HepG2 (cell line): ENCODE measurements around the gene CEP83. TPM values are rescaled to one million over a fixed set of nuclear protein-coding genes. Genes with fewer than 3 reads are reported as not detected.

Source experiments
- ATAC-seq: fragments of 200-7000 bp; cut with Tn5 transposase; 3 replicates; pipeline ENCODE4 v1.9.1; 2020; ENCODE audit warnings: mild to moderate bottlenecking, moderate library complexity
- BruUV-seq: library from RNA; stranded (reverse); fragments of 400-500 nt; replicated peaks from 2 replicates; lab custom pipeline; 2021; lab: Mats Ljungman, UMichigan
- CTCF ChIA-PET: fragments of 300-600 bp; formaldehyde crosslinking; extraction: SDS; loops from one replicate; lab custom pipeline; 2021; ENCODE audit warnings: low total read pairs, inconsistent platforms, low intra/inter-chr PET ratio; lab: Yijun Ruan, JAX
- POLR2A ChIA-PET: fragments of 350-600 bp; sonication (Branson Sonifier 250); formaldehyde crosslinking; loops from one replicate; lab custom pipeline; 2020; ENCODE audit warnings: antibody characterized with exemption, inconsistent platforms; lab: Yijun Ruan, JAX
- DNase-seq: peaks from one replicate; pipeline ENCODE4 v3.0.0-alpha.2; 2015; ENCODE audit warnings: low spot score
- FAIRE-seq: peaks from 3 replicates; lab custom pipeline; 2011; peaks lifted over from hg19 to GRCh38; lab: Jason Lieb, UNC
- H2AFZ ChIP-seq: one replicate; pipeline ENCODE4 v1.6.1; 2011; ENCODE audit warnings: low read length, inconsistent platforms
- H3K27ac ChIP-seq: fragments of 300-600 bp; 3 replicates; pipeline ENCODE4 v1.8.0; 2011; ENCODE audit warnings: mixed run types, mild to moderate bottlenecking, mixed read lengths, low read length, inconsistent platforms; ENCODE audit not compliant: insufficient read depth; ENCODE audit errors: extremely low read length
- H3K27me3 ChIP-seq, 2 experiments: fragments of 200-600 bp in 1 of 2; 2 replicates in 1 of 2; 3 replicates in 1 of 2; pipeline versions ENCODE4 v1.6.0 to v1.8.0; 2011; ENCODE audit warnings: low read length in 2 of 2, mild to moderate bottlenecking in 2 of 2, moderate library complexity in 2 of 2, inconsistent platforms in 1 of 2; ENCODE audit not compliant: insufficient read depth in 2 of 2, control insufficient read depth in 1 of 2
- H3K36me3 ChIP-seq, 2 experiments: fragments of 200-600 bp in 1 of 2; replicated peaks in 1 of 2; 2 replicates in 1 of 2; 3 replicates in 1 of 2; pipeline versions ENCODE4 v1.5.1 to v1.8.0; 2011; ENCODE audit warnings: low read length in 2 of 2, inconsistent platforms in 1 of 2; ENCODE audit not compliant: insufficient read depth in 2 of 2, control insufficient read depth in 1 of 2
- H3K4me1 ChIP-seq: 2 replicates; pipeline ENCODE4 v1.5.1; 2012; ENCODE audit warnings: low read length, inconsistent platforms; ENCODE audit not compliant: insufficient read depth
- H3K4me2 ChIP-seq: 2 replicates; pipeline ENCODE4 v1.6.0; 2011; ENCODE audit warnings: low read depth, low read length, inconsistent platforms
- H3K4me3 ChIP-seq, 3 experiments: fragments of 200-600 bp in 1 of 3; sonication (generic), shearing (Covaris generic) in 1 of 3; replicated peaks in 1 of 3; 2 replicates each; pipeline ENCODE4 v1.5.1; 2011 to 2016; ENCODE audit warnings: low read length in 3 of 3, inconsistent platforms in 2 of 3, low read depth in 2 of 3, mild to moderate bottlenecking in 2 of 3, control low read depth in 1 of 3, mixed read lengths in 1 of 3; ENCODE audit not compliant: insufficient read depth in 1 of 3
- H3K79me2 ChIP-seq: one replicate; pipeline ENCODE4 v1.6.1; 2011; ENCODE audit warnings: low read length, inconsistent platforms; ENCODE audit not compliant: insufficient read depth
- H3K9ac ChIP-seq: 2 replicates; pipeline ENCODE4 v1.6.0; 2011; ENCODE audit warnings: mild to moderate bottlenecking, low read depth, low read length, inconsistent platforms; ENCODE audit not compliant: insufficient read depth
- H3K9me3 ChIP-seq: 2 replicates; pipeline ENCODE4 v1.5.1; 2012; ENCODE audit warnings: mild to moderate bottlenecking, low read length
- H4K20me1 ChIP-seq: 2 replicates; pipeline ENCODE4 v1.6.0; 2011; ENCODE audit warnings: inconsistent platforms, mild to moderate bottlenecking, low read length, moderate library complexity; ENCODE audit not compliant: insufficient read depth
- CBX2 ChIP-seq, 2 experiments: fragments of 200-600 bp in 1 of 2; sonication (generic); formaldehyde crosslinking in 1 of 2; IDR thresholded peaks; 2 replicates each; pipeline versions ENCODE4 v1.7.0 to v1.8.1; 2018 to 2022; ENCODE audit warnings: low read depth in 2 of 2, low read length in 1 of 2, mild to moderate bottlenecking in 1 of 2, missing genetic modification reagents in 1 of 2
- DBP ChIP-seq: sonication (generic); formaldehyde crosslinking; IDR thresholded peaks from 2 replicates; pipeline ENCODE4 v1.4.0; 2020; ENCODE audit warnings: missing genetic modification reagents; ENCODE audit errors: not compliant biosample characterization
- DPF2 ChIP-seq: sonication (generic); formaldehyde crosslinking; IDR thresholded peaks from 2 replicates; pipeline ENCODE4 v1.4.0; 2020; ENCODE audit warnings: mild to moderate bottlenecking, low read depth, missing genetic modification reagents, borderline replicate concordance
- FOXK2 ChIP-seq: fragments of 450-650 bp; IDR thresholded peaks from 2 replicates; pipeline ENCODE4 v1.6.1; 2016
- HCFC1 ChIP-seq: fragments of 150-350 bp; IDR thresholded peaks from 2 replicates; pipeline ENCODE4 v1.6.1; 2014; ENCODE audit warnings: low read depth, low read length
- JUN ChIP-seq: sonication (generic); formaldehyde crosslinking; IDR thresholded peaks from 2 replicates; pipeline ENCODE4 v1.4.0; 2020; ENCODE audit warnings: mild to moderate bottlenecking, missing genetic modification reagents
- MEF2D ChIP-seq: sonication (generic); formaldehyde crosslinking; IDR thresholded peaks from 2 replicates; pipeline ENCODE4 v1.5.1; 2020; ENCODE audit warnings: mild to moderate bottlenecking, missing genetic modification reagents
- SRF ChIP-seq: IDR thresholded peaks from 2 replicates; pipeline ENCODE4 v1.6.1; 2011; ENCODE audit warnings: mild to moderate bottlenecking, low read depth, low read length, moderate library complexity
- ZMAT3 ChIP-seq: sonication (generic); formaldehyde crosslinking; conservative IDR thresholded peaks from 2 replicates; pipeline ENCODE4 v1.7.0; 2021; ENCODE audit warnings: missing genetic modification reagents
- ZNF12 ChIP-seq: sonication (generic); formaldehyde crosslinking; IDR thresholded peaks from 2 replicates; pipeline ENCODE4 v1.5.0; 2020; ENCODE audit warnings: missing genetic modification reagents
- ZNF20 ChIP-seq: sonication (generic); formaldehyde crosslinking; IDR thresholded peaks from 2 replicates; pipeline ENCODE4 v1.4.0; 2020; ENCODE audit warnings: mild to moderate bottlenecking, moderate library complexity, missing genetic modification reagents
- ZNF335 ChIP-seq: sonication (generic); formaldehyde crosslinking; IDR thresholded peaks from 2 replicates; pipeline ENCODE4 v1.4.0; 2020; ENCODE audit warnings: missing genetic modification reagents
- ZNF557 ChIP-seq: sonication (generic); formaldehyde crosslinking; IDR thresholded peaks from 2 replicates; pipeline ENCODE4 v1.4.0; 2020; ENCODE audit warnings: missing genetic modification reagents
- ZNF572 ChIP-seq: sonication (generic); formaldehyde crosslinking; IDR thresholded peaks from 2 replicates; pipeline ENCODE4 v1.5.1; 2020; ENCODE audit warnings: mild to moderate bottlenecking, missing genetic modification reagents
- ZNF710 ChIP-seq: sonication (generic); formaldehyde crosslinking; IDR thresholded peaks from 2 replicates; pipeline ENCODE4 v1.5.0; 2020; ENCODE audit warnings: mild to moderate bottlenecking, missing genetic modification reagents, borderline replicate concordance
- WGBS: methylation state at CpG from one replicate; pipeline ENCODE4 v1.1.6; 2017; ENCODE audit warnings: low lambda C conversion rate; 5-methylcytosine and 5-hydroxymethylcytosine counted together
- in situ Hi-C: cut with HindIII; loops from 2 replicates; pipeline ENCODE4 v1.10.0; 2017; ENCODE audit warnings: low pct_unique_long_range_greater_than_20kb; ENCODE audit not compliant: extremely low pct_ligation_motif_present
- intact Hi-C: fragments of 100-400 bp; cut with micrococcal nuclease; formaldehyde crosslinking; loops from one replicate; pipeline ENCODE4 v1.10.0; 2022; ENCODE audit not compliant: unreplicated experiment
- polyA plus RNA-seq, 8 experiments: library from polyadenylated mRNA; depleted of rRNA in 3 of 8; stranded (reverse) in 7 of 8; unstranded in 1 of 8; fragments of >200 nt; fragmentation: Illumina TruSeq in 4 of 8; extraction: Trizol in 4 of 8; gene quantifications; 2 replicates each; pipeline versions ENCODE4 v1.2.1 to v1.2.3, GENCODE V29; 2011 to 2016; ENCODE audit warnings: low read depth in 4 of 8, missing spikeins in 1 of 8, mixed read lengths in 1 of 8; ENCODE audit not compliant: insufficient read depth in 1 of 8
- total RNA-seq, 5 experiments: library from RNA; depleted of rRNA; stranded (reverse); fragments of >200 nt; fragmentation: Illumina TruSeq; extraction: Trizol; gene quantifications; 2 replicates each; pipeline ENCODE4 v1.2.3, GENCODE V29; 2016; ENCODE audit warnings: low read depth in 1 of 5
- TF ChIP-seq, protein P1 (sequence below): sonication (generic); formaldehyde crosslinking; IDR thresholded peaks from 2 replicates; pipeline ENCODE4 v1.5.1; 2020; ENCODE audit warnings: mild to moderate bottlenecking, missing genetic modification reagents, borderline replicate concordance

Gene CEP83
- total and polyA plus RNA-seq, 2 of the 13 experiments (the other 11 are each of a cell fraction or from before 2014, with no cell fraction given), result 6.2 to 19.2 TPM

GRCh38 chr12:94469522-94469921, 9.9 kb upstream of the CEP83 start:
- FAIRE-seq (no peak), DNase-seq (no peak), ATAC-seq (no peak)
- in situ Hi-C loops, result no loop called here
- Histone ChIP-seq H3K79me2 (no peaks in the 10 kb centered on the region), H3K27me3 (no peaks in the 10 kb centered on the region; a peak in 1 of 5 replicates), H3K9me3 (no peaks in the 10 kb centered on the region), H4K20me1 (no peaks in the 10 kb centered on the region), H2AFZ (no peak overlapping the region), H3K9ac (no peak overlapping the region), H3K27ac (no peak overlapping the region), H3K4me3 (no peak overlapping the region), H3K4me1 (no peaks in the 10 kb centered on the region), H3K4me2 (no peak overlapping the region), H3K36me3 (no peaks in the 10 kb centered on the region)
- WGBS, result 83% methylated on average over 8 of the region's 8 CpGs
- no TSS peak for BruUV-seq
- intact Hi-C loops, result no loop called here
- POLR2A ChIA-PET, result no interaction called here
- CTCF ChIA-PET, result no interaction called here
- no peak for TF ChIP-seq ZMAT3 (CRISPR knock-in tag)
- no peak for TF ChIP-seq ZNF557 (CRISPR knock-in tag)
- no peak for TF ChIP-seq SRF
- TF ChIP-seq, protein P1, sequence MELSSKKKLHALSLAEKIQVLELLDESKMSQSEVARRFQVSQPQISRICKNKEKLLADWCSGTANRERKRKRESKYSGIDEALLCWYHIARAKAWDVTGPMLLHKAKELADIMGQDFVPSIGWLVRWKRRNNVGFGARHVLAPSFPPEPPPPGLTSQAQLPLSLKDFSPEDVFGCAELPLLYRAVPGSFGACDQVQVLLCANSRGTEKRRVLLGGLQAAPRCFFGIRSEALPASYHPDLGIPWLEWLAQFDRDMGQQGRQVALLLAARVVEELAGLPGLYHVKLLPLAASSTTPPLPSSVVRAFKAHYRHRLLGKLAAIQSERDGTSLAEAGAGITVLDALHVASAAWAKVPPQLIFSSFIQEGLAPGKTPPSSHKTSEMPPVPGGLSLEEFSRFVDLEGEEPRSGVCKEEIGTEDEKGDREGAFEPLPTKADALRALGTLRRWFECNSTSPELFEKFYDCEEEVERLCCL (CRISPR knock-in tag), result no peak
- TF ChIP-seq ZNF20 (CRISPR knock-in tag), result no peak
- TF ChIP-seq FOXK2, result no peak
- no peak for TF ChIP-seq HCFC1
- no peak for TF ChIP-seq ZNF572
- no peak for TF ChIP-seq MEF2D
- TF ChIP-seq ZNF12, result no peak
- no peak for TF ChIP-seq DBP
- no peak for TF ChIP-seq DPF2 (CRISPR knock-in tag)
- TF ChIP-seq ZNF335 (CRISPR knock-in tag), result no peak
- no peak for TF ChIP-seq ZNF710 (CRISPR knock-in tag)
- no peak for TF ChIP-seq CBX2 (IDR thresholded peaks at IDR 0.05; ENCODE audit: low read depth, low read length)
- TF ChIP-seq CBX2 (CRISPR knock-in tag; IDR thresholded peaks at IDR 0.05; ENCODE audit: low read depth), result no peak
- TF ChIP-seq JUN (CRISPR knock-in tag), result no peak
